Ovary (tissue), 9 donors: ENCODE data around the gene DENND5B. TPM values are rescaled to one million over a fixed set of nuclear protein-coding genes. Genes with fewer than 3 reads are reported as not detected.

Source experiments
- DNase-seq, 5 donors: peaks; one replicate each; pipeline ENCODE4 v3.0.0-alpha.2; 2019 to 2020
- H3K27ac ChIP-seq, 2 donors: fragments of 200-600 bp; one replicate each; pipeline versions ENCODE4 v1.5.1 to v1.8.0; 2019 to 2022
- H3K27me3 ChIP-seq: fragments of 200-600 bp; one replicate; pipeline ENCODE4 v1.8.0; 2022
- H3K36me3 ChIP-seq: fragments of 200-600 bp; sonication (generic); one replicate; pipeline ENCODE4 v1.5.1; 2019
- H3K4me1 ChIP-seq: one replicate; pipeline ENCODE4 v1.8.1; 2013; ENCODE audit warnings: mild to moderate bottlenecking, moderate library complexity; ENCODE audit not compliant: insufficient read depth
- H3K4me3 ChIP-seq: fragments of 200-600 bp; sonication (generic); one replicate; pipeline ENCODE4 v1.5.1; 2017
- H3K9me3 ChIP-seq, 2 donors: fragments of 200-600 bp in 1 of 2; sonication (generic) in 1 of 2; one replicate each; pipeline versions ENCODE4 v1.5.1 to v1.8.1; 2013 to 2019; ENCODE audit warnings: mild to moderate bottlenecking in 1 of 2, moderate library complexity in 1 of 2
- EP300 ChIP-seq: sonication (generic); formaldehyde crosslinking; IDR thresholded peaks from one replicate; pipeline ENCODE4 v1.6.1; 2017; ENCODE audit warnings: antibody characterized with exemption
- POLR2A ChIP-seq: fragments of 450-650 bp; IDR thresholded peaks from one replicate; pipeline ENCODE4 v1.6.1; 2017; ENCODE audit warnings: antibody characterized with exemption, mild to moderate bottlenecking, moderate library complexity
- WGBS, 3 donors: extraction: QIAGEN DNeasy Blood & Tissue Kit in 1 of 3; methylation state at CpG; one replicate each; pipeline versions ENCODE4 v1.1.5 to v1.1.7; 2013 to 2017; 5-methylcytosine and 5-hydroxymethylcytosine counted together
- intact Hi-C, 4 donors: fragments of 100-400 bp; cut with DNase I; formaldehyde crosslinking; loops; one replicate each; pipeline versions ENCODE4 v1.11.0 to v1.15.1; 2022 to 2023
- polyA plus RNA-seq, 2 donors: library from polyadenylated mRNA; stranded (reverse); fragments of 200-250 nt in 1 of 2; fragments of 350-450 nt in 1 of 2; fragmentation: Illumina TruSeq in 1 of 2; extraction: RNeasy Lipid Tissue Mini Kit (QIAGEN cat#74804) in 1 of 2; gene quantifications; one replicate each; pipeline ENCODE4 v1.2.3, GENCODE V29; 2013 to 2014
- total RNA-seq, 7 donors: library from RNA; depleted of rRNA in 2 of 7; stranded (reverse); fragments of >200 nt in 2 of 7; fragmentation: NEBNext Ultra II Directional in 3 of 7; extraction: Animal tissue kit (Norgen Biotek cat#: 25700) in 3 of 7; gene quantifications; one replicate each; pipeline versions ENCODE4 v1.1.0 to v1.2.4, GENCODE V29; 2016 to 2023
- TF ChIP-seq, protein P1 (sequence below), 3 donors: fragments of 450-650 bp in 2 of 3; fragments of 200-600 bp in 1 of 3; IDR thresholded peaks; one replicate each; pipeline versions ENCODE4 v1.5.1 to v1.8.0; 2016 to 2022; ENCODE audit warnings: antibody characterized with exemption in 3 of 3, mild to moderate bottlenecking in 1 of 3
- donor health status: DM: no; HTN: no; CAD: no; lungs with moderate emphysema.
- donor health status: DM: no; HTN: no; CAD: no.
- donor health status: Bipolar disorder and iron deficiency.
- donor health status: DM: yes; HTN: yes; CAD: no.
- donor health status: DM: no; HTN: no; CAD: no.
- donor health status: DM: yes; HTN: yes; CAD: no.

The DENND5B gene
- total and polyA plus RNA-seq, 9 donors: 13.9 to 70.7 (median 47.9) TPM

DNA sequence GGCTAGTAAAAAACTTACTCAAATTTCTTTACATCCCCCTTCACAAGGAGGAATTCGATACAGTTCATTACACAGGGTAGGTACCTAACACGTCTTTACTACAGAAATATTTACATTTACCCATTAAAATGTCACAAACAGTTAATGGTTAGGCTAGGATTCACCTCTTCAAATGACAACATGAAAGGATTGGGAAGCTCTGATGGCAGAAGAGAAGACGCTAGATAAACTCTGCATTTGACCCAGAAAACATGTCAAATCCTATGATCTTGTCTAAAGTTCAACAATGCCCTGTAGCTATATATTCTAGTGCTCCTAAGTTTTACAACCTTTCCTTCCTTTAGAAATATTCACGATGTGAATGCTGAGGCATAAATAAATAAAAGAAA lies 64.8 kb downstream of the DENND5B start:
- H3K4me1 ChIP-seq: peaks cover 10% of the 10 kb centered on the region
- intact Hi-C loops: no loop called here
- no peaks in the 10 kb centered on the region for H3K9me3 ChIP-seq
- DNase-seq: no peak
- no peak overlapping the region for H3K27ac ChIP-seq
- 55 to 73% (median 56%) methylated on average over 4 of the region's 4 CpGs for WGBS, 3 donors
- H3K36me3 ChIP-seq: no peaks in the 10 kb centered on the region
- no peak for TF ChIP-seq POLR2A
- TF ChIP-seq, protein P1, sequence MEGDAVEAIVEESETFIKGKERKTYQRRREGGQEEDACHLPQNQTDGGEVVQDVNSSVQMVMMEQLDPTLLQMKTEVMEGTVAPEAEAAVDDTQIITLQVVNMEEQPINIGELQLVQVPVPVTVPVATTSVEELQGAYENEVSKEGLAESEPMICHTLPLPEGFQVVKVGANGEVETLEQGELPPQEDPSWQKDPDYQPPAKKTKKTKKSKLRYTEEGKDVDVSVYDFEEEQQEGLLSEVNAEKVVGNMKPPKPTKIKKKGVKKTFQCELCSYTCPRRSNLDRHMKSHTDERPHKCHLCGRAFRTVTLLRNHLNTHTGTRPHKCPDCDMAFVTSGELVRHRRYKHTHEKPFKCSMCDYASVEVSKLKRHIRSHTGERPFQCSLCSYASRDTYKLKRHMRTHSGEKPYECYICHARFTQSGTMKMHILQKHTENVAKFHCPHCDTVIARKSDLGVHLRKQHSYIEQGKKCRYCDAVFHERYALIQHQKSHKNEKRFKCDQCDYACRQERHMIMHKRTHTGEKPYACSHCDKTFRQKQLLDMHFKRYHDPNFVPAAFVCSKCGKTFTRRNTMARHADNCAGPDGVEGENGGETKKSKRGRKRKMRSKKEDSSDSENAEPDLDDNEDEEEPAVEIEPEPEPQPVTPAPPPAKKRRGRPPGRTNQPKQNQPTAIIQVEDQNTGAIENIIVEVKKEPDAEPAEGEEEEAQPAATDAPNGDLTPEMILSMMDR (IDR thresholded peaks at IDR 0.05): no peak
- no peak for TF ChIP-seq EP300
- no peaks in the 10 kb centered on the region for H3K27me3 ChIP-seq
- no peak overlapping the region for H3K4me3 ChIP-seq

DNA sequence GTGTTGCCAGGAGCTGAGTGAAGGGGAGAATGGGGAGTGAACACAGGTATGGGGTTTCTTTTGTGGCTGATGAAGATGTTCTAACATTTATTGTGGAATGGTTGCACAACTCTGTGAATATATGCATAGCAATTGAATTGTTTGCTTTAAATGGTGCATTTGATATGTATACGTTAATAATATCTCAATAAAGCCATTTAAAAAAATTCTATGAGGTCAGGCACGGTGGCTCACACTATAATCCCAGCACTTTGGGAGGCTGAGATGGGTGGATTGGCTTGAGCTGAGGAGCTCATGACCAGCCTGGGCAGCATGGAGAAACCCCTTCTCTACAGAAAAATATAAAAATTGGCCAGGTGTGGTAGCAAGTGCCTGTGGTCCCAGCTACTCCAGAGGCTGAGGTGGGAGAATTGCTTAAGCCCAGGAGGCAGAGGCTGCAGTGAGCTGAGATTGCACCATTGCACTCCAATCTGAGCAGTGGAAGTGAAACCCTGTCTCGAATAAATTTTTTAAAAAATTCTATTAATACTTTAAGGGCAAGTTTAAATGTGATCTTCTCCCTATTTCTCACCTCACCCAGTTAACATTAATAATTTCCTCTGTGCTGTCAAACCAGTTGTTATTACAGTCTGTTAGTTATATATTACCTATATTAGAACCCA lies 65.3 kb downstream of the DENND5B start:
- TF ChIP-seq EP300 (no peak), POLR2A (no peak)
- TF ChIP-seq, protein P1 (IDR thresholded peaks at IDR 0.05): no peak
- H3K27ac ChIP-seq: no peak overlapping the region
- no peaks in the 10 kb centered on the region for H3K27me3 ChIP-seq
- no peak for DNase-seq
- H3K9me3 ChIP-seq: no peaks in the 10 kb centered on the region
- 83 to 91% (median 84%) methylated on average over 3 of the region's 3 CpGs for WGBS, 3 donors
- intact Hi-C loops: no loop called here
- peaks cover 9% of the 10 kb centered on the region for H3K4me1 ChIP-seq
- no peaks in the 10 kb centered on the region for H3K36me3 ChIP-seq
- H3K4me3 ChIP-seq: no peak overlapping the region

DNA sequence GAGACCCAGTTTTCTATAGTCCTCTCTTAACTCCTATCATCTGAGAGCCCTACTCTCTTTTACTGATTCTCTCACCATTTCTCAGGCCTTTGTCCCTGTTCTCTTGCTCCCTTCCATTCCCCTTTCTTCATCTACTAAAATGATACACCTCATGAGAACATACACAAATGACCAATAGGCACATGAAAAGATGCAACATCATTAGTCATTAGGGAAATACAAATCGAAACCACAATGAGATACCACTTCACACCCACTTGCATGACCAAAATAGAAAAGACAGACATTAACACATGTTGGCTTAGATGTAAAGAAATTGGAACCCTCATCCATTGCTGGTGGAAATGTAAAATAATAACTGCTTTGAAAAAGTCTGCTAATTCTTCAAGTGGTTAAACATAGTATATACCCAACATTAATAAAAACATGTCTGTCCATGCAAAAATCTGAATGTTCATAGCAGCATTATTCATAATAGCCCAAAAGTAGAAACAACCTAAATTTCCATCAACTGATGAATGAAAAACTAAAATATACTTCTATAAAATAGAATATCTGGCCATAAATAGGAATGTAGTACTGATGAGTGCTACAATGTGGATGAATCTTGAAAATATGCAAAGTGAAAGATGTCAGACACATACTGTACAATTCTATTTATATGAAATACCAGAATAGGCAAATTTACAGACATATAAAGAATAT lies 66.0 kb downstream of the DENND5B start:
- Histone ChIP-seq H3K36me3 (no peaks in the 10 kb centered on the region), H3K4me1 (peaks cover 9% of the 10 kb centered on the region), H3K9me3 (no peaks in the 10 kb centered on the region), H3K4me3 (no peak overlapping the region), H3K27me3 (no peaks in the 10 kb centered on the region), H3K27ac (no peak overlapping the region)
- TF ChIP-seq EP300 (no peak), POLR2A (no peak)
- TF ChIP-seq, protein P1 (IDR thresholded peaks at IDR 0.05): no peak
- no peak for DNase-seq
- intact Hi-C loops: no loop called here
- WGBS, 3 donors: 42 to 56% (median 48%) methylated on average over 1 of the region's 1 CpG

DNA sequence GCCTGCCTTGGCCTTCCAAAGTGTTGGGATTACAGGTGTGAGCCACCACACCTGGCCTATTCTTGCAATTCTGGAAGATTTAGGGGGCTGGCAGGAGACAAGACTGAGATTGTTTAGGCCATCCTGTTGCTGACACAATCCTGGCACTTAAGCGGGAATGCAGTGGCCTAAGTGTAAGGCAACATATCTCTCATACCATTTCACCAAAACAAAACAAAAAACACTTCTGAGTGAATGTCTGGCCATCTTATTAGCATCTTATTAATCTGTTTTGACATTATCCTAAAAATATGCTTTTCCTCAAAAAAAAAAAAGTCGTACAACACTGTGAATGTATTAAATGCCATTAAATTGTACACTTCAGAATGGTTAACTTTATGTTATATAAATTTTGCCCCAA lies 67.6 kb downstream of the DENND5B start:
- WGBS, 3 donors: 76 to 90% (median 86%) methylated on average over 2 of the region's 2 CpGs
- intact Hi-C loops: no loop called here
- TF ChIP-seq, protein P1 (IDR thresholded peaks at IDR 0.05): no peak
- no peak for TF ChIP-seq EP300
- no peak for TF ChIP-seq POLR2A
- Histone ChIP-seq H3K27ac (no peak overlapping the region), H3K36me3 (no peaks in the 10 kb centered on the region), H3K4me1 (peaks cover 13% of the 10 kb centered on the region), H3K4me3 (no peak overlapping the region), H3K27me3 (no peaks in the 10 kb centered on the region), H3K9me3 (no peaks in the 10 kb centered on the region)
- DNase-seq: no peak
